ENCODE data around the gene SPRED3.
"Not testable (repeated sequence)": the region's sequence is repeated elsewhere in the genome, so short reads cannot be mapped to it uniquely, and the experiment has no call there.

The SPRED3 gene

GRCh38 chr19:38388349-38389100, at the start of gene SPRED3:
SPRED3 (plus strand) TSS chr19:38388697; CDS start chr19:38390303, 1,606 bp downstream.
- no peak for DNase-seq (ENCODE audit: low spot score)
- Histone ChIP-seq H3K4me3 (peak within 1 kb of the TSS; percentile 80), H3K27ac (peak within 1 kb of the TSS; percentile 83 to 89)
- TF ChIP-seq CTCF (IDR thresholded peaks at IDR 0.05) = no peak

GRCh38 chr19:38339011-38339410, 49.5 kb upstream of the SPRED3 start:
- not testable (repeated sequence) for H3K27ac ChIP-seq; H3K4me3 ChIP-seq; DNase-seq (ENCODE audit: low spot score)

- H3K27ac ChIP-seq = no peak overlapping the region
- no peak for TF ChIP-seq CTCF (IDR thresholded peaks at IDR 0.05)
- H3K4me3 ChIP-seq = no peak overlapping the region
- no peak for DNase-seq (ENCODE audit: low spot score)
Measured at GRCh38 chr19:38340927-38341326, 47.6 kb upstream of the SPRED3 start.

- DNase-seq (ENCODE audit: low spot score) = no peak
- H3K27ac ChIP-seq = no peak overlapping the region
- TF ChIP-seq CTCF (IDR thresholded peaks at IDR 0.05) = no peak
- H3K4me3 ChIP-seq = no peak overlapping the region
Measured at GRCh38 chr19:38346837-38347236, 41.7 kb upstream of the SPRED3 start.

GRCh38 chr19:38350883-38351282, 37.6 kb upstream of the SPRED3 start:
- no peak overlapping the region for H3K27ac ChIP-seq
- no peak overlapping the region for H3K4me3 ChIP-seq
- no peak for TF ChIP-seq CTCF (IDR thresholded peaks at IDR 0.05)
- DNase-seq (ENCODE audit: low spot score) = no peak

GRCh38 chr19:38351865-38352395, 36.6 kb upstream of the SPRED3 start:
- Histone ChIP-seq H3K4me3 (no peak overlapping the region), H3K27ac (no peak overlapping the region)
- TF ChIP-seq CTCF (IDR thresholded peaks at IDR 0.05) = no peak
- no peak for DNase-seq (ENCODE audit: low spot score)

- TF ChIP-seq CTCF (IDR thresholded peaks at IDR 0.05) = no peak
- Histone ChIP-seq H3K27ac (no peak overlapping the region), H3K4me3 (no peak overlapping the region)
- no peak for DNase-seq (ENCODE audit: low spot score)
Measured at GRCh38 chr19:38352611-38353010, 35.9 kb upstream of the SPRED3 start.
